RWPE2 (cell line): Measurements from ENCODE around the gene COA8.

Source experiments
- ATAC-seq: fragments of 200-7000 bp; cut with Tn5 transposase; 3 replicates; pipeline ENCODE4 v1.9.1; 2021; ENCODE audit warnings: low read depth
- DNase-seq: peaks from one replicate; pipeline ENCODE4 v3.0.0-alpha.2; 2020; ENCODE audit warnings: low spot score
- H3K27ac ChIP-seq: fragments of 450-650 bp; 2 replicates; pipeline ENCODE4 v1.5.1; 2017; ENCODE audit warnings: mild to moderate bottlenecking; ENCODE audit not compliant: poor library complexity, severe bottlenecking
- H3K27me3 ChIP-seq: fragments of 250-450 bp; sonication (Bioruptor Pico); 2 replicates; pipeline ENCODE4 v1.5.1; 2021; ENCODE audit warnings: mild to moderate bottlenecking, moderate library complexity; ENCODE audit not compliant: insufficient read depth, poor library complexity, severe bottlenecking
- H3K36me3 ChIP-seq: fragments of 250-450 bp; sonication (Bioruptor Pico); 2 replicates; pipeline ENCODE4 v1.5.1; 2020; ENCODE audit warnings: low read depth, mild to moderate bottlenecking, moderate library complexity
- H3K4me1 ChIP-seq: fragments of 250-450 bp; sonication (Bioruptor Pico); 2 replicates; pipeline ENCODE4 v1.5.1; 2021; ENCODE audit warnings: mild to moderate bottlenecking, moderate library complexity; ENCODE audit not compliant: insufficient read depth, poor library complexity, severe bottlenecking
- H3K4me3 ChIP-seq: fragments of 250-450 bp; sonication (Bioruptor Pico); 2 replicates; pipeline ENCODE4 v1.5.1; 2021; ENCODE audit warnings: mild to moderate bottlenecking, moderate library complexity; ENCODE audit not compliant: severe bottlenecking
- H3K9me3 ChIP-seq: fragments of 250-450 bp; sonication (Bioruptor Pico); 2 replicates; pipeline ENCODE4 v1.5.1; 2021; ENCODE audit warnings: mild to moderate bottlenecking, moderate library complexity; ENCODE audit not compliant: severe bottlenecking
- CTCF ChIP-seq: fragments of 450-650 bp; IDR thresholded peaks from one replicate; pipeline ENCODE4 v1.5.1; 2017; ENCODE audit warnings: mild to moderate bottlenecking, moderate library complexity; ENCODE audit not compliant: poor library complexity, severe bottlenecking

COA8 gene

GRCh38 chr14:103616635-103617300 lies 54.0 kb downstream of the COA8 start:
- no peak for ATAC-seq
- DNase-seq = no peak

GRCh38 chr14:103619057-103619456 lies 56.3 kb downstream of the COA8 start:
- no peak for TF ChIP-seq CTCF
- Histone ChIP-seq H3K27ac (no peak overlapping the region), H3K27me3 (no peaks in the 10 kb centered on the region), H3K4me1 (peaks cover under 1% of the 10 kb centered on the region), H3K9me3 (no peaks in the 10 kb centered on the region), H3K36me3 (no peaks in the 10 kb centered on the region), H3K4me3 (no peak overlapping the region)
- DNase-seq (no peak), ATAC-seq (peak; percentile 56; the same call in 1 of the 3 replicates)

More at GRCh38 chr14:103616635-103617300, 54.0 kb downstream of the COA8 start:
- Histone ChIP-seq H3K27me3 (no peaks in the 10 kb centered on the region), H3K4me3 (no peak overlapping the region), H3K27ac (no peak overlapping the region), H3K36me3 (no peaks in the 10 kb centered on the region), H3K9me3 (no peaks in the 10 kb centered on the region), H3K4me1 (no peaks in the 10 kb centered on the region)
- TF ChIP-seq CTCF = no peak

- no peak for ATAC-seq
- Histone ChIP-seq H3K9me3 (no peaks in the 10 kb centered on the region), H3K4me1 (peaks cover 15% of the 10 kb centered on the region), H3K36me3 (no peaks in the 10 kb centered on the region), H3K27ac (no peak overlapping the region), H3K27me3 (no peaks in the 10 kb centered on the region), H3K4me3 (no peak overlapping the region)
- no peak for TF ChIP-seq CTCF
- no peak for DNase-seq
Observed at GRCh38 chr14:103621860-103622259, 59.1 kb downstream of the COA8 start.

- H3K36me3 ChIP-seq = no peaks in the 10 kb centered on the region
- no peak for ATAC-seq
- H3K27ac ChIP-seq = no peak overlapping the region
- peaks cover 17% of the 10 kb centered on the region for H3K4me1 ChIP-seq
- H3K4me3 ChIP-seq = no peak overlapping the region
- no peaks in the 10 kb centered on the region for H3K9me3 ChIP-seq
- H3K27me3 ChIP-seq = no peaks in the 10 kb centered on the region
- TF ChIP-seq CTCF = no peak
- no peak for DNase-seq
Observed at GRCh38 chr14:103623308-103623707, 60.5 kb downstream of the COA8 start.

- TF ChIP-seq CTCF = no peak
- Histone ChIP-seq H3K27ac (peak overlapping the region; percentile 62), H3K27me3 (no peaks in the 10 kb centered on the region), H3K4me3 (no peak overlapping the region), H3K4me1 (peaks cover 17% of the 10 kb centered on the region), H3K36me3 (no peaks in the 10 kb centered on the region), H3K9me3 (no peaks in the 10 kb centered on the region)
- DNase-seq (no peak), ATAC-seq (no peak)
Observed at GRCh38 chr14:103623883-103624482, 61.2 kb downstream of the COA8 start.
